ENCODE data around the gene TNN.

The TNN gene

GRCh38 chr1:175174309-175175102 lies 106.9 kb downstream of the TNN start:
- TF ChIP-seq CREB1 (IDR thresholded peaks at IDR 0.05; ENCODE audit: low read depth), result no peak
- no peak for TF ChIP-seq FOXM1 (IDR thresholded peaks at IDR 0.05; ENCODE audit: borderline replicate concordance, low read depth)
- TF ChIP-seq TAF1 (IDR thresholded peaks at IDR 0.05; ENCODE audit: low read depth), result no peak
- TF ChIP-seq REST (IDR thresholded peaks at IDR 0.05; ENCODE audit: low read depth), result no peak
- no peak for TF ChIP-seq ZBTB7A (IDR thresholded peaks at IDR 0.05; ENCODE audit: low read depth)
- no peak for TF ChIP-seq USF1 (IDR thresholded peaks at IDR 0.05)
- TF ChIP-seq RAD21 (IDR thresholded peaks at IDR 0.05; ENCODE audit: low read depth), result no peak
- TF ChIP-seq MAX (IDR thresholded peaks at IDR 0.05), result no peak
- TF ChIP-seq NFIC (IDR thresholded peaks at IDR 0.05), result no peak

GRCh38 chr1:175176246-175176645 lies 108.6 kb downstream of the TNN start:
- TF ChIP-seq ZBTB7A (IDR thresholded peaks at IDR 0.05; ENCODE audit: low read depth) (no peak), TAF1 (IDR thresholded peaks at IDR 0.05; ENCODE audit: low read depth) (no peak), CREB1 (IDR thresholded peaks at IDR 0.05; ENCODE audit: low read depth) (no peak), YY1 (IDR thresholded peaks at IDR 0.05; ENCODE audit: low read depth) (no peak), EGR1 (IDR thresholded peaks at IDR 0.05) (no peak)

- TF ChIP-seq TEAD4 (IDR thresholded peaks at IDR 0.05) (no peak), REST (IDR thresholded peaks at IDR 0.05; ENCODE audit: low read depth) (no peak), EP300 (IDR thresholded peaks at IDR 0.05; ENCODE audit: borderline replicate concordance) (no peak), NFIC (IDR thresholded peaks at IDR 0.05) (no peak), YY1 (IDR thresholded peaks at IDR 0.05; ENCODE audit: low read depth) (no peak)
These were observed 110.4 kb downstream of the TNN start for GRCh38 chr1:175178056-175178455.

GRCh38 chr1:175178456-175178855 lies 110.8 kb downstream of the TNN start:
- TF ChIP-seq ZBTB7A (IDR thresholded peaks at IDR 0.05; ENCODE audit: low read depth), result no peak
- no peak for TF ChIP-seq CREB1 (IDR thresholded peaks at IDR 0.05; ENCODE audit: low read depth)
- no peak for TF ChIP-seq EGR1 (IDR thresholded peaks at IDR 0.05)
- no peak for TF ChIP-seq TAF1 (IDR thresholded peaks at IDR 0.05; ENCODE audit: low read depth)
- no peak for TF ChIP-seq MAX (IDR thresholded peaks at IDR 0.05)
- no peak for TF ChIP-seq NFIC (IDR thresholded peaks at IDR 0.05)
- TF ChIP-seq CEBPB (IDR thresholded peaks at IDR 0.05), result no peak
- TF ChIP-seq RAD21 (IDR thresholded peaks at IDR 0.05; ENCODE audit: low read depth), result no peak
- TF ChIP-seq YY1 (IDR thresholded peaks at IDR 0.05; ENCODE audit: low read depth), result no peak
- no peak for TF ChIP-seq FOXM1 (IDR thresholded peaks at IDR 0.05; ENCODE audit: borderline replicate concordance, low read depth)
- TF ChIP-seq TEAD4 (IDR thresholded peaks at IDR 0.05), result no peak

GRCh38 chr1:175179837-175180590 lies 112.4 kb downstream of the TNN start:
- TF ChIP-seq EP300 (IDR thresholded peaks at IDR 0.05; ENCODE audit: borderline replicate concordance) (no peak), USF1 (IDR thresholded peaks at IDR 0.05) (no peak)

- TF ChIP-seq CREB1 (IDR thresholded peaks at IDR 0.05; ENCODE audit: low read depth) (no peak), TEAD4 (IDR thresholded peaks at IDR 0.05) (no peak), RAD21 (IDR thresholded peaks at IDR 0.05; ENCODE audit: low read depth) (no peak), REST (IDR thresholded peaks at IDR 0.05; ENCODE audit: low read depth) (no peak), MAX (IDR thresholded peaks at IDR 0.05) (no peak), EP300 (IDR thresholded peaks at IDR 0.05; ENCODE audit: borderline replicate concordance) (no peak), TCF12 (IDR thresholded peaks at IDR 0.05; ENCODE audit: low read depth) (no peak), ZBTB7A (IDR thresholded peaks at IDR 0.05; ENCODE audit: low read depth) (no peak), USF1 (IDR thresholded peaks at IDR 0.05) (no peak)
These were observed 114.6 kb downstream of the TNN start for GRCh38 chr1:175182201-175182746.

Data from Ishikawa (cell line).